HG03354 (cell line): ENCODE data around the gene BFSP1.

Experiments used
- ATAC-seq: cut with Tn5 transposase; IDR thresholded peaks from one replicate; pipeline ENCODE4 v1.9.1; 2021; ENCODE audit warnings: mild to moderate bottlenecking; ENCODE audit not compliant: unreplicated experiment, poor library complexity, severe bottlenecking

The BFSP1 gene

DNA sequence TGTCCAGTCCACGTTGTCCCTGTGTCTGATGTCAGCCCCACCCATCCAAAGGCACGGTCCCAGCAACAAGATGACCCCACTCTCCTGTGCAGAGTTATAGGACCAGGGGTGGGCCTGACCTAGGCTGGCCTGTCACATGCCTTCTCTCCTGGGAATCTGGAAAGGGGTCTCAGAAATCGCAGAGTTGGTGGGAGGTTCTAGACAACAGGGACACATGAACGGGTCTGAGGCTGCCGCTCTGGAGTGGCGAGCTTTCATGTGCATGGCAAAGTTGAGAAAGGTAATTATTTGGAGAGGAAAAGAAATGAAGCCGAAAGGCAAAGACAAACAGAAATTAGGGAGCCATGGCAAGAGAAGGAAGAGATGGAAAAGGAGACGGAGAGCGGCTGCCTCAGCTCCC is 29.5 kb downstream of the BFSP1 start:
- no peak for ATAC-seq

DNA sequence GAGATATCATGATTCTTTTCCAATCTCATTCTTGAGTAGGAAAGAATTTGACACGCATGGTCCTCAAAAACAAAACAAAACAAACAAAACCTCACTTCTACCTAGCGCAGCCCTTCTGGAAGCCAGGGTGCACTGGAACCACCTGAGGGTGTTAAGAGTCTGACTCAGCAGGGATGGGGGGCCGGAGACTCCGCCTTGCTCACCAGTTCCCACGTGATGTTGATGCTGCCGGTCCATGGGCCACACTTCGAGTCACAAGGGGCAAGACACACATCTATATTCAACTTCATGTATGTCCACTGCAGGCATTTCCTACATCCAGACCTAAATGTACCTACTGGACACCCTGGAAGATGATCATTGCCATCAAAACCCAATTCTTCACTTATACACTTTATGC is 30.4 kb downstream of the BFSP1 start:
- ATAC-seq: no peak

DNA sequence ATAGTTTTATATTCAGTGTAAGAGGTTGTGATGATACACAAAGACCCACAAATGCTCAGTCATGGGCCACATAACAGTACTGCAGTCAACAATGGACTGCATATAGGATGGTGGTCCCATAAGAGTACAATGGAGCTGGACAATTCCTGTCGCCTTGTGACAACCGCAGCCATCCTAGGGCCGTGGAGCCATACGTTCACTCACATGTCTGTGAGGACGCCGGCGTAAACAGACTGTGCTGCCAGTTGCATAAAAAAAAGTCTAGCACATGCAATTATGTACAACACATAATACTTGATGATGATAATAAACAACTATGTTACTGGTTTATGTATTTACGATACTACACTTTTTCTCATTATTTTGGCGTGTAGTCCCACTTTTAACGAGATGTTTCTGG is 30.9 kb downstream of the BFSP1 start:
- ATAC-seq: no peak

DNA sequence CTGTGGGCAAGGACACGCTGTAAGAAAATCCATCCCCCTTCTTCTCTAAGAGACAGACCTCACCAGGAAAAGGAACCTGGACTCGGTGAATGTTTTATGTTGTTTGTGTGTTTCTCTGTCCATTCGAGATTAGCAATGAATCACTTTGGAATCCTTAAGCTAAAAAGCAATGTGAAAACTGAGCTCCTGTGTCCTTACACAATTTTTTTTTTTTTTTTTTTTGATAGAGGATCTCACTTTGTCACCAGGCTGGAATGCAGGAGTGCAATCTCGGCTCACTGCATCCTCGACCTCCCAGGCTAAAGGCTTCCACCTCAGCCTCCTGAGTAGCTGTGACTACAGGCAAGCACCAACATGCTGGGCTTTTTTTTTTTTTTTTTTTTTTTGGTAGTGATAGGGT is 32.1 kb downstream of the BFSP1 start:
- ATAC-seq: no peak

DNA sequence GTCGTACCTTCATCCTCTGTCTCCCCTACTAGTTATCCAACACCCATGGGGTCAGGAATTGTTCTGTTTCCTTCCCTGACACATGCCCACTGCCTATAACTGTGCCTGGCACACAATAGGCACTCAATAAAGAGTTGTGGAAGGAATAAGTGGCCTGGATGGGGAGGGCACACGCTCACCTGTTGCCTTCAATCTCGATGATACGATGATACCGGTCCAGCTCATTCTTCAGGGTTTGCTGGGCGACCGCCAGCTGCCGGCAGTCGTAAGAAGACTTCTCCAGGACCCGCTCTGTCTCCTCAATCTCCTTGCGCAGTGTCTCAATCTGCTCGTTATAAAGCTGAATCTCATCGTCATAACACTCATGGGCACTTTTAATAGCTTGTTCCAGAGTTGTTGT is 32.5 kb downstream of the BFSP1 start:
- ATAC-seq: no peak

DNA sequence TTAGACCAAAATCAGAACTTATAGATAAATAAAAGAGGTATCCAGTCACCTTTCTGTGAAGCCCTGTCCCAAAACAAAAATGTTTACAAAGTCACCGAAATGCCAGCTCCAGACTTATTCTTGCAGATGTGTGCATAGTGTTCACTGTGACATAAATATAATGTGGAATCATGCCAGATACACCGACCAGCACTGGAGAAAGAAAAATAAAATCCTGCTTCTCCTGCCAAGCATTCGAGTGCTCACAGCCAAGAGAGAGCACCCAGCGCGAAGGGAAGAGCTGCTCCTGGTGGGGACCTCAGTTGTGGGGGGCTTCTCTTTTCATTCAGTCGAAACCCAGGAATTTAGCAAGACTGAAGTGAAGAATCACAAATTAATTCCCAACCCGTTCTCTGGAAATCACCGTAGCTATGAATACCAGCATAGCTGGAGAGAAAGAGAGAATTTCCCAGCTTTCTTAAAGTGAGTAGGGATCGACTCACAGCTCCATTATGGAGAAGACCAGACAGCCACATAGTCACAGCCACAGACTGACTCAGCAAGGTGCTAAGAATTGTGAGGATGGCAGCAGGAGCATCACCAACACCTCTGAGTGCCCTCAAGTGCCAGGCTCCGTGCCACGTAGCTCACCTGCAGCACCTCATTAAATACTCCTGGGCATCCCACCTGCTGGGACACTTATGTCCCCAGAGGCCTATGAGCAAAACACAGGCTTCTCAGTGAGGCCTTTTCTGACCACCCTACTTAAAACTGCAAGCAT is 33.2 kb downstream of the BFSP1 start:
- ATAC-seq: no peak

DNA sequence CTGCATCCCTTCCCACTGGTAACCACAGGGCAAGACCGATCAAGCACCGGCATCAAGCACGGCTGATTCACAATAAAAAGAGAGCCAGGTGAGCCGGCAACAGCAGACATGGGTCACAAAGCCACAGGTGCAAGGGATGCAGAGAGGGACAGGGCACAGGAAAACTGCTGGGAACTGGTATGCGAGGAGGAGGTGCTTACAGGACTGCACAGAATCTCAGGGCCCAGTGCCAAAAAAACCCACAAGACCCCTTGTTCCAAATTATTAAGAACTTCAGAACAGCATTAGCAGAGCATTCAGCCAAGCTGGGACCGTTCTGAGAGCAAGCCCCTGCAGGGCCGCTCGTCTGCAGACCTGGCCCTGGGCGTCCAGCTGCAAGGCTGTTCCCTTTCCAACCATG is 35.4 kb downstream of the BFSP1 start:
- no peak for ATAC-seq

DNA sequence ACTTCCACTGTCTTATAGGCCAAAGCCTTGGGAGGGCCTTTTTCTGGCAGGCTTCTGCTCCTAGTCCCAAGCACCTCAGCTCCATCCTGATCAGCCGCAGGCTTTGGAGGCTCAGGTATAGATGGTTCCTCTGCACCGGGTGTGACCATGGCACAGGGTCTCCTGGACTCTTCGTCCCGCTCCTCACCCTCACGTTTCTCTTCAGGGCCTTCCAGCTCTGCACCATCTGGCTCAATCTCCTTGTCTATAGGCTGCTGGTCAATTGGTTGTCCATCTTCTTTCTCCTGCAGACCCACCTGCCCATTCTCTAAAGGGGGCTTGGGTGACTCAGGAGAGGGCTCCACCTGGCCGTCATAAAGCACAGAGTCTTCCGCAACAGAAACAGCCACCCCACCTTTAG is 37.0 kb downstream of the BFSP1 start:
- no peak for ATAC-seq

DNA sequence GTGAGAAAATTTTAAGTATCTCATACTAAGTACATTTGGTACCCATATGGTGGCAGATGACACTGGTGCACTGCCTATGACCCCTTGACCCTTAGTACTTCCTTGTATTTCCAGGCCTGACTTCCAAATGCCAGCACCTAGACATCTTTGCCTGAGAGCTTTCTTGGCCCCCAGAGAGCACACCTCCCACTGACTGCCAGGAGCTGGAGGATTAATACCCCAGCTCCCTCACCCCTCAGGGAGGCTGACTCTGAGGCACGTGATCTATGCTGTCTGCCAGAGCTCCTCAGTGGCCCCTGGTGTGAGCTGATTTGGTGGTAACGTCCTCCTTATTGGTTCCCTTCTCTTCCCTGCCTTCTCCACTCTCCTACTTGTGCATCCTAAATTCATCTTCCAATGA is 38.0 kb downstream of the BFSP1 start:
- ATAC-seq: no peak

DNA sequence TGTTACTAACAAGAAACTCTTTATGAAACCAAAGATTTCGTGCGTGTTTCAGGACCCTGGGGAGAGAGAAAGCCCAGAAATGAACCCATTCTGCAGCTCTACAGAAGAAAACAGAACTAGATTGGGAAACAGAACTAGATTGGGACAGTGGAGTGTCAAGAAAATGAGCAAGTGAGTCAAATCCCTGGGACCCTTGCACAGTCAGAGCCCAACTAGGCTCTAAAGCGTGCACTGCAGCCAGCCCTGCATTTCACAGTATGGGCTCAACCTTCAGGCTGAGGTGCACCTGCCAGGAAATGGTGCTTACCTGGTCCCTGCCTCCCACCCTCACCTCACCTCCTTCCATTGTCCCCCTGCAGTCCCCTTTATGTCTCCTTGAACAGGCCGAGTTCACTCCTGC is 39.7 kb downstream of the BFSP1 start:
- no peak for ATAC-seq

DNA sequence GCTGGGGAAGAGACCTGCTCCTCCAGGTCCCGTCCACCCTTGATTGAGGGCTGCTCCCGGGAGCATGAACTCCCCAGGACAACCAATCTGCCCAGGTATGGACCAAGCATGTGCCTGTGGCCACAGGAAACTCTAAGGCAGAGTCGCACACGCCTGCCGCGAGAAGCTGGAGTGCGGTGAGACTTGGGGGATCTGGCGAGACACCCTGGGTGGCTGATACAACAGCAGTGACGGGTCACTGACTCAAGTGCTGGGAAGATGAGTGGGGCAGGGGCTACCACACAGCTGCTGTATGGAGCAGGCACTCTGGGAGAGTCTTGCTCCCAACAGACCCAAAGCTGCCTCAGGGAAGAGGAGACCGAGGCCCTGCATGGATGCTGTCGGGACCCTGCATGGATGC is 40.1 kb downstream of the BFSP1 start:
- no peak for ATAC-seq

DNA sequence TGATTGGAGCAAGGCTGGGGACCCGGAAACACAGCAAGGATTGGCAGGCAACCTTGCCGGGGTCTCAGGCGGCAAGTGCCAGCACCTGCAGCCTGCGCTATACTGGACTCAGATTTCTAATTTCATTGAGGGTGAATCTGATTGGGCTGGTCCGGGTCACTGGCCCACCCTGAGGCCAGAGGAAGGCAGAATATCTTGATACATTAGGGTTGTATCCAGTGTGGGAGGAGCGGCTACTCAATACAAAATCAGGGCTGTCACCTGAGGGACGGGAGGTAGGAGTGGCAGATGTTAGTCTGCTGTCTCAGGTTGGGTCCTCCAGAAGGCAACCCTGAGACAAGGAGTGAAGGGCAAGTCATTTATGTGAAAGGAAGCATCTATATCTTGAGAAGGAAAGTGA is 40.7 kb downstream of the BFSP1 start:
- ATAC-seq: no peak

DNA sequence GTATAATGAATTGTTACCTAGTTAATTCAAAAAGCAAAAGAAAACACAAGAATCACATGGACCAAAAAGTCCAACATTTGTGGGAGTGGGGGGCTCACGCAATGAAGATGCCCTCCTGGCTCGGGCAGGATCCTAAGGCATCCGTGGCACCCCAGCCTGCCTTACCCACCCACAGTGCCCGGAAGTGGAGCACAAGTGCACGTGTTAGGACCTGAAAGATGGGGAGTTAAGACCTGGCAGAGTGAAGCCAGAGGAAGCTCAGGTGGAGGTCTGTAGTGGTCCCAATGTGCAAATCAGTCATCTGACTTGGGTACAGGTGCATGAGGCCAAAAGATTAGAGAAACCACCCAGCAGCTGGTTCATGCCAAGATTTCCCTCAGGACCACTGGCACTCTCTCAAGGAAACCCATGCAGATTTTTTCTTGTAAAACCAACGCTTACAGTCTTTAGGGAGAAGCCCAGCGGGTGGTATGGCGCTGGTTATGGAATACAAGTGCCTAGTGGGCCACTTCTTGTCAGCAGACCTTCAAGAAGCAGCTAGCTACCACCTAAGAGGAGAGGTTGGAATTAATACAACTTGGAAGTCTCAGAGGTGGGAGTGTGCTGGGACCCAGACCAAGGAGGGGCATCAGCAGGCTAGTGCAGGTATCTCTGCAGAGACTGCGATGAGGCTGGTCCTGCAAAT is 42.1 kb downstream of the BFSP1 start:
- no peak for ATAC-seq

DNA sequence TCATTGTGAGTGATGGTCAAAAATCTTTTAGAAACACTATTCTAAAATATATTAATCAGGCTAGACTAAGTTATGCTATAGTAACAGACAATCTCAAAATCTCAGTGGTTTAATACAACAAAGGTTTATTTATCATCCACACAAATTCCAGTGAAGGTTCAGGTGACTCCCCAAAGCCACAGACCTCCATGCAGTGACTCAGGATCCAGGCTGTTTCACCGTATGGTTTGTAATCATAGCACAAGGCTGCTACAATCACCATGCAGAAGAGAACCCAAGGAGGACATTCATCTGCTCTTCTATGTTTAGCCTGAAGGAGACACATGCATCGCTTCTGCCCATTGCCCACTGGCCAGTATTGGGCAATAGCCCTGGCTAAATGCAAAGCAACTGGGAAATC is 46.2 kb downstream of the BFSP1 start:
- no peak for ATAC-seq

DNA sequence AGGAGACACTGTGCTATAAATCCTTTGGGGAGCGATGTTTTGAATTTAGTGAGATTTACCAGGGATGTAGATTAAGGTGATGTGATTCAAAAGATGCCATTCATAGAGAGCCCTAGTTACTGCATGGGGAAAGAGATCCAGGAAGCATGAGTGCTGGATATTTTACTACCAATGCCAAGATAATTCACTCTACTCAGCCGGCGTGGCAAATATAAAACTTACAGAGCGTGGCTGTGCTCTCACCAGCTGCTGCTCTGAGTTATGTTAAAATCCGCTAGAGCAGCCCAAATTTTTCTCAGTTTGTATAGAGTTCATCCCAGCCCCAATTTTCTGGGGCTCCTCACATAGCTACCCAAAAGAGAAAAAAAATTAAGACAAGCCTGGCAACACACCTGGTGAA is 48.6 kb downstream of the BFSP1 start:
- no peak for ATAC-seq

DNA sequence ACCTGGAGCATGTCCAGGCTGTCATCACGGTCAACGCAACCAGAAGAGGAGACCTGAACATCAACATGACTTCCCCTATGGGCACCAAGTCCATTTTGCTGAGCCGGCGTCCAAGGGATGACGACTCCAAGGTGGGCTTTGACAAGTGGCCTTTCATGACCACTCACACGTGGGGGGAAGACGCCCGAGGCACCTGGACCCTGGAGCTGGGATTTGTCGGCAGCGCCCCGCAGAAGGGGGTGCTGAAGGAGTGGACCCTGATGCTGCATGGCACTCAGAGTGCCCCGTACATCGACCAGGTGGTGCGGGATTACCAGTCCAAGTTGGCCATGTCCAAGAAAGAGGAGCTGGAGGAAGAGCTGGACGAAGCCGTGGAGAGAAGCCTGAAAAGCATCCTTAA is 49.5 kb downstream of the BFSP1 start:
- ATAC-seq: no peak

DNA sequence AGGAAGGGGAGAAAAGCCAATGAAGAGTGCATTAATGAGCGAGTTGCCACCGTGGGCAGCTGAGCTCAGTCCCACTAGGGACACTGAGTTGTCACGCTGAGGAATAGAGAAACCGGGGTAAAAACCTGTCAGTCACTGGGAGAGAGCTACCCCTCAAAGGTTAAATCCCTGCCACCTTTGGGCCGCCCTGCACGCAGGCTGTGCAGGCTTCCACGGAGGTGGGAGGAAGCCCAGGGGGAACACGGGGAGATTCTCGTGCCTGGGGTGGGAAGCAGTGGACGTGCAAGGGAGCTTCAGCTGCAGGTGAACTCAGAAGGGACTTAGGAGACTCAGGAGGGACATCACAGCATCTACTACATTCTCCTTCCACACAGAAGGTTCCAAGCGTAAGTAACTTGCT is 50.5 kb downstream of the BFSP1 start:
- no peak for ATAC-seq

DNA sequence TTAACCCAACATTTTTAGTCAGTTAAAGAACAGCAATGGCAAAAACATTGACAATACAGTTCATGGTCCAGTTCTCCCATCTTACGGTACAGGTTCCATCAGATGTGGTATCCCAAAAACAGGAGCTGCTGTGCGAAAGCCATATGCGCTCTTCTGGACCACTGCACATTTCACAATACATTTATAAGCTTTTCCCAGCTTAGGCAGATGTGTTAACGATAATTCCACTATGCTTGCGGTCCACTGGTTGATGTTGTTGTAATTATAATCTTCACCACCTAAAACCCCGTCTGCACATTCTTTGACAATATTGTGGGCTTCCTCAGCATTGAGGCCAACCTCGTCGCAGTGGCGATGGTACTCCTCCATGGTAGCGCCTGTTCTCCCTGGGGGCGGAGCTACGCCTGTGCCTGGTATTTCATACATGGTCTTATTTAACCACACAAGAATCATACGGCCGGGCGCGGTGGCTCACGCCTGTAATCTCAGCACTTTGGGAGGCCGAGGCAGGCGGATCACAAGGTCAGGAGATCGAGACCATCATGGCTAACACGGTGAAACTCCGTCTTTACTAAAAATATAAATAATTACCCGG is 52.0 kb downstream of the BFSP1 start:
- ATAC-seq: no peak

DNA sequence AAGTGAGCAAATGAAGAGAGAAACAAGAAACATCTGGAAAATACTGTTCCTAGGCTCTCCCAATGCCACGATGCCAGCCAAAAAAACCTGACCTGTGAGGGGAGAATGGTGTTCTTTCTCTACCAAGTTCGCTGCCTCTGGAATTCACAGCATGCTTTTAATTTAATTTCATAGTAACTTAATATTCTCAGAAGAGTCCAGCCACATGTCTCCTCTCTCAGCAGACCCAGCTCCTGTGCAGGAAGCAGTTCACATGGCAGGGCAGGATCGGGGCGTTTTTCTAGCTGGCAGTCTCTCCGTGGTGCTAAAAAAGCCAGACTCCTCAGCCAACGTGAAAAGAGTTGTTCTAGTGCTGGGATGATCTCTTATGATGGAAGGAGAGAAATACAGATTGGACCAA is 57.5 kb downstream of the BFSP1 start:
- ATAC-seq: no peak

DNA sequence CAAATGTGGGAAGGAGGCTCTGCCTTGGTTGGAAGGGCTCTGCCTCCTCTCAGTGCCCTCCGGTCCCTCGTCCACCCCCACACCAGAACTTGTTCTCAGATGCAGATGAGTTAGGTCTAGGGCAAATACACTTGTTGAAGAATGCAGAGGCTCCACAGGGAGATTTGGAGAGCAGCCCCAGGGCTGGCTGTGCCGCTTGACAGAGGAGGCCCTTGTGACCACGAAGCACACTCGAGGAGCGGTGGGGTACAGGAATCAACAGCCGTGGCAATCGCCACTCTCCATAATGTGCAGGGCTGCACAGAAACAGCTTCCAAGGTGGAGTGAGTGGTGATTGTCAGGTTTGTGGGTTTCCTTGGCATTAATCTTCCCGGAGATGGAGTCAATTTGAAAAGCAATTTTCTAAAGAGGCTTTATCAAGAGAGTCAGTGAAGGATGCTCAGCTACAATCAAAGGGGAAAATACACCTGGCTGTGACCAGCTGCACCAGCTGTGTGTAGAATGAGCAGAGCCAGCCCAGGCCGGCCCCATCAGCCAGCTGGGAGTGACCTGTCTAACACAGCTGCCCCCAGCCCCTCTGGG is 59.5 kb downstream of the BFSP1 start:
- no peak for ATAC-seq

DNA sequence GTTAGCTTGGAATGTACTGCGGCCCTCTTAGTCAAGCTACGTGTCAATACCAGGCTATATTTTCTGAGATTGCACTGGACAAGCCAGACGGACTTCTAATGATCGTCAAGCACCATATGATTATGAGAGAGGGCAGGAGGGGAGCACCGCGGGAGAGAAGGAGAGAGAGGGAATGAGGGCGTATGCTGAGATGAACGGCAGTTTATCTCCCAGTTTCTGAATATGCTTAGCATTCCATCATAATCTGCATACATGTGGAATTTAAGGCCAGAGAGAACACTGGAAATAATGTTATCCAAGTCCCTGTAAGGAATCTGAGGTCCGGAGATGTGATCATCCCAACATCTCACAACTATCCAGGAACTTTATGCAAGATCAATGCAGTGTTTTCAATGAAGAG is 60.2 kb downstream of the BFSP1 start:
- ATAC-seq: no peak
